ENCODE results near the gene PON3.
"Not testable (repeated sequence)": the region's sequence is repeated elsewhere in the genome, so short reads cannot be mapped to it uniquely, and the experiment has no call there.

Gene PON3

GRCh38 chr7:95411666-95412065, 15.5 kb upstream of the PON3 start:
- no peak for DNase-seq

- DNase-seq: no peak
Observed at GRCh38 chr7:95411036-95411435, 14.9 kb upstream of the PON3 start.

DNA sequence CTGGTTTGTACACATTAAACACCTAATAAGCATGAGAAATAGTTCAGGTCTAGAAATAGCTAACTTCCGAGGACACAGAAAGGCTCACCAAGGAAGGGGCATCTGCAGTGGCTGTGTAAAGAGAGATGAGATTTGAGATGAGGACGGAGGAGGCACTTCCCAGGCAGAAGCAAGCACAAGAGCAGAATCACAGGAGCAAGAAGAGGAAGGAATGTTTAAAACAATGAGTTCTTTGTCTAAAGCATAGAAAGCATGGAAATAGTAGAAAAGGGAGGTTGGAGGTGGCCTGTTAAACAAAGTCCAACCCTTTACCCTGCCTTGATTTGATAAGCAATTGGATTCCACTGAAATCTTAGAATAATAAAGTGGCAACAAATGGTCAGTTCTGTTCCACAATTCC, 11.6 kb upstream of the PON3 start:
- no peak for DNase-seq

DNA sequence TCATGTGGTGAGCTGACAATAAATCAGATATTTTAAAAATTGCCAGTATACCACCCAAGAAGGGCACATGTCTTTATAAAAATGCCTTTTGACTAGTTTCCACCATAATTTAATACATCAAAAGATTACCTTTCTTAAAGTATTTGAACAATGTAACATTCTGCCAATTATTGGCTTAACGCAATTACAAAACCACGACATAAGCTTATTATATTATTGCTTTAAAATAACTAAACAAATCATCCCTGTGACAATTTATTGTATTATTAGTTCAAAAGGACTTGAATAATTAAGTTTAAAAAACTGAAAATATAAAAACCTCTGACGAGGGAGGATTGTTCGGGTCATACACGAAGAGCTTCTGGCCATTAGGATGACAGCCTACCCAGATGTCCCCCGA, 9.6 kb upstream of the PON3 start:
- no peak for DNase-seq

DNA sequence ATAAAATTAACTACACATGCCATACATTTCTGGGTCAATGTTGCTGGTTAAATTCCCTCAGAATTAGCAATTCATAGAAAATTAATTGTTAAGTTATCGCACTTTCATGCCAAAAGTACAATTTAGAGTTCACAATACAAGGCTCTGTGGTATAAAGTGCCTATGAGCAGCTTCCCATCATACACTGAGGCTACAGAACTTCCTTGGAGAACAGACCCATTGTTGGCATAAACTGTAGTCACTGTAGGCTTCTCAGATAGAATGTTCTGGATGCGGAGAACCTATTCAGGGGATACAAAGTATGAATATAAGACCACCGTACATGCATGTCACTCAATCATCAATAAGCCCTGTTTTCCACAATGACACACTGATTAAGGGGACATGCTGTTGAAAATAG, 9.0 kb upstream of the PON3 start:
- DNase-seq: no peak

- no peak for DNase-seq
Observed at GRCh38 chr7:95404316-95404865, 8.2 kb upstream of the PON3 start.

DNA sequence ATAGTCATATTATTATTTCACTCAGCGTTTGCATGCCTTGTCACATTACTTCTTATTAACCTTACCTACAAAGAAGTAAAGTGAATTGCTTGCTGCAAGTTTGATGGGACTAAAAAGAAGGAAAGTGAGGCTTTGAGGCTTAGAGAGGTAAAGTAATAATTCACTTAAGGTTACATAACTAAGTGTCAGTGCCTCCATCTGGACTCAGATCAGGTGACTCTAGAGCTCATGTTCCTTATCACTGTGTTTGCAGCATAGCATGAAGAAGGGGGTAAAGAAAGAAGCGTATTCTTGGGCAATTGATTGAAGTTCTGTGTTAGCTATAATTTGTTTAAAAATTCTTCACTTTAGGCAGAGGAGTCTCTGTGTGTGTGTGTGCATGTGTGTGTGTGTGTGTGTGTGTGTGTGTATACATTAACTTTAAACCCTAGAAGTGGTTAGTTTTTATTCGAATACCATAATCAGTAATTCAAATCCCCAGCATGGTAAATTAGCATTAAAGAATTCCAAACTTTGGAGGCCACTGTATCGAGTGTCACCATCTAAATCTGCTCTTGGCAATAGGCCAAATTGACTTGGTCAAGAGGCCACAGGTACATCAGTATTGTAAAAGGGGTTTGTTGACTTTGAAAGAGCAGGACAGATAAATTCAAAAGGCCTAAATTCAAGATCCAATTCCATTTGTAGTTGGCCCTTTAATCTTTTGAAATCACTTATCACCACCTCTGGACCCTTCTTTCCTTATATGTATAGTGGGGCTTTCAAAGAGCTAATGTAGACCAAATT, 2.2 kb upstream of the PON3 start:
- peak; percentile 12 for DNase-seq

DNA sequence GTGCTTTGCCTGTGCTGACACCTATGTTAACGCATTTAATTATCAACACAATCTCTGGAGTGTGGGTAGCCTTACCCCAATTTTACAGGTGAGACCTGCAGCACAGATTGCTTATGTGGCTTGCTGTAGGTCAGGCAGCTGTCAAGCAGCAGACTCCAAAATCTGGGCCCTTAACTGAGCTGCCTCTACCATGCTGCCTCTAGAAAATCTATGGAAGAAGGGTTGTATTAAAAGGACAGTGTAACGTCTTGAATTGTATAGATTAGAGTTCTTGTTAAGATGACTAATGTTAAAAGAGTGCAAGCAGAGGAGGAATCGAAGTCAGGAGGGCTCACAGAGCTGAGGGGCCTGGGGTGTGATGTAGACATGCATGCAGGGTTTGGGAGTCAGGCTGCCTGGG, 1.2 kb upstream of the PON3 start:
- DNase-seq: no peak

- no peak for DNase-seq
Observed at GRCh38 chr7:95395755-95396135, 430 bp downstream of the PON3 start.

GRCh38 chr7:95394370-95394769, 1.8 kb downstream of the PON3 start:
- DNase-seq: no peak

- no peak for DNase-seq
Observed at GRCh38 chr7:95391761-95392160, 4.4 kb downstream of the PON3 start.

DNA sequence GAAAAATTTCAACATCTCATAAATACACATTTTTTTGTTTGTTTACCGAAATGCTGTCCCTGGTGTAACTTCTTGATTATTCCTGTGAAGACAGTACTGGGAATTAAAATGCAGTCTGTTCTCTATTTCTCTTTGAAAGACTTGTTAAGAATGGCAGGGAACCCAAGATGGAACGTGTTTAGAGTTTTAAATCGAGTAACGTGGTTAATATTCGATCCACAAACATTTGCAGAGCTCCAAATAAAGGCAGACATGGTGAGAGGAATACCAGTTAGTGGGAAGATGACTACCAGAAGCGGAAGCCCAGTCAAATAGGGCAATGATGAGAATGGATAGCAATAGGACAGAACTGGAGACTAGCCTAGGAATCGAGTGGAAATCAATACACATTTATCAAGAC, 6.7 kb downstream of the PON3 start:
- no peak for DNase-seq

DNA sequence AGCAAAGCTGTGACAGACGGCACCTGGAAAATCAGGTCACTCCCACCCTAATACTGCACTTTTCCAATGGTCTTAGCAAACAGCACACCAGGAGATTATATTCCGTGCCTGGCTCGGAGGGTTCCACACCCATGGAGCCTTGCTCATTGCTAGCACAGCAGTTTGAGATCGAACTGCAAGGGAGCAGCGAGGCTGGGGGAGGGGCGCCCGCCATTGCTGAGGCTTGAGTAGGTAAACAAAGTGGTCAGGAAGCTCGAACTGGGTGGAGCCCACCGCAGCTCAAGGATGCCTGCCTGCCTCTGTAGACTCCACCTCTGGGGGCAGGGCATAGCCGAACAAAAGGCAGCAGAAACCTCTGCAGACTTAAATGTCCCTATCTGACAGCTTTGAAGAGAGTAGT, 16.7 kb downstream of the PON3 start:
- not testable (repeated sequence) for DNase-seq

- no peak for DNase-seq
Observed at GRCh38 chr7:95376632-95377400, 19.4 kb downstream of the PON3 start.

DNA sequence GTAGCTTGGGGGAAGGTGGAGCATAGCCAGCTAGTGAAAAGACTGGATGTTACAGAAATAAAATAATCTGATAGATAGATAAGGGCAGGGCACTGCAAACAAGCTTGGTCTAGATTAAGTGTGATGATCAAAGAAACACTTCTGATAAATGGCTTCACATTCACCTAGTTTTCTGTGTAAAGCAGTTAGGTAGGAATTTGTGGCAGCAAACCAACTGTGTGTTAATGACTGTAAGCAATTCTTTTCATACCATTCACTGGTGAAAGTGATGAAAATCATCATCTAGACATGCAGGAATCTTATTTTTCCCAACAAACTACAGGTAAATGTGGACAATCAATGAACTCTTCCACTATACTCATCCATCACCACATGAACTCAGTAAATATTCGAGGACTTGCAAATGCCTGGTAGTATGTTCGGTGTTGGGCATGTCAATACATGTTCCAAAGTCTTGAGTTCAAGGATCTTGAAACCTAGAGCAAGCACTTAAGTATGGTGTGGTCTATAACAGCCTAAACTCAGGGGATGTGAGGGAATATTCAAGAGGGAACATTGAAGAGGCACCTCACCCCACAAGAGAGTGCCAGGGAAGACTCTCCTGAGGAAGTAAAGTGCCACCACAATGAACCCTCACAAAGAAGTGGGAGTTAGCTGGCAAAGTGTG, 20.5 kb downstream of the PON3 start:
- DNase-seq: no peak

- DNase-seq: no peak
Observed at GRCh38 chr7:95373323-95373722, 22.9 kb downstream of the PON3 start.

- DNase-seq: no peak
Observed at GRCh38 chr7:95368235-95368634, 27.9 kb downstream of the PON3 start.

DNA sequence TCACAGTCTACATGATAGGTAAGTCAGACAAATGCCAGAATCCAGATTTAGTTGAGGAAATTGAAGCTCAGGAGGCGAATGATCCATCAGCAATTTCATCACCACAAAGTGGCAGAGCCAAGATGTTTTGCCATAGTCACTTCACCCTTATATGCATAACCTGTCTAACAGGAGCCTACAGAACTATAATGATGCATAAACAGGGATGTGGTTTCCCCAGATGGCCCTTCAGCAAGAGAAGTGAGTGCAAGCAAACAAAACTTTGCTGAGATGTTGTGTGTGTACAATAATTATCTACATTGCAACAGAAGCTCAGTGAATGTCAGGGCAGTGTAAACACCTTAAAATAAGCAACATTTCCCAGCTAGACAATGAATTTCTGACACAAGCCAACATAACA, 28.6 kb downstream of the PON3 start:
- no peak for DNase-seq

GRCh38 chr7:95365151-95365550, 31.0 kb downstream of the PON3 start:
- no peak for DNase-seq

- DNase-seq: no peak
Observed at GRCh38 chr7:95357623-95358022, 38.6 kb downstream of the PON3 start.

DNA sequence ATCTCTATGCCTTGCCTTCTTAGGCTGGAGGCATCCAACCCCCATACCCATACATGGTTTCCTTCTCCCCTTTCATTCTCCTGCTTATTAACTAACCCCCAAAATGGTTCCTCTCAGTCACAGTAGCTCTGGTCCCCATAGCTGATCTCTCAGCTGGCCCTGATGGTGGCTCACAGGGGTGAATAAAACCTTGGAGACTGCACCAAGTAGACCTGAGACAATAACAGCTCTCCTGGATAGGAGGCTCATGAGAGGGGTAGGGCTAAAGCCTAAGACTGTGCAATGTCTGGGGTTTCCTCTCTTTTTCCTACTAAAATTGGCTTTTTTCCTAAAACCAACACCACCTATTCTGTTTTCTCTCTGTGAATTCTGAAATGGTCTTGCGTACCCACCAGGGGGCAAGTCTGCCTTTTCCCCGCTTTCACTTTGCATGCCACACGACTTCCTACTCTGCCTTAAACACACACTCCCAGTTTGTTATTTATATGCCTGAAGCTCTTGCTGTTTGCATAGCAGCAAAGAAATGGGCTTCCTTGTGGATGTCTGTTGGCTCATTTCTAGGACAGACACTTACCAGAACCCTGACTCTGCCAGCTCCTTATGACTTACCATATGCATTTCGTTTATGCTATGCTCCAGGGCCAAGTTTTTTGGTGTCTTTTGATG, 53.4 kb downstream of the PON3 start:
- DNase-seq: no peak

DNA sequence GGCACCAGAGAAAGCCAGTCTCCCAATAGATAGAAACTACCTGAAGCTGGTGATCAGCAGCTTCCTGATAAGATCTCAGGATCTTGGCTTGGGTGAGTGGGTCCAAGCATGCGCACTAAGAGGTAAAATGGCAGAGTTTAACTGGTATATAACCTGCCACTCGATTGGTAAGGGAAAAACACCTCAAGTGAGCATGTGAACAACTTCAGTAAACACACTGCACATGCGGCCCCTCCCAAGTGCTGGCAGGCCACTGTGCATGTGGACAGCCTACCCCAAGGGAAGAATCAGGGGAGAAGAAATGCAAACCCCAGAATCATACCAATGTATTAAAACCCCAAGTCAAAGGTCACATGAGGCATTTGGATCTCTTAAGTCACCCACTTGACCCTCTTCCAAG, 54.1 kb downstream of the PON3 start:
- no peak for DNase-seq

DNA sequence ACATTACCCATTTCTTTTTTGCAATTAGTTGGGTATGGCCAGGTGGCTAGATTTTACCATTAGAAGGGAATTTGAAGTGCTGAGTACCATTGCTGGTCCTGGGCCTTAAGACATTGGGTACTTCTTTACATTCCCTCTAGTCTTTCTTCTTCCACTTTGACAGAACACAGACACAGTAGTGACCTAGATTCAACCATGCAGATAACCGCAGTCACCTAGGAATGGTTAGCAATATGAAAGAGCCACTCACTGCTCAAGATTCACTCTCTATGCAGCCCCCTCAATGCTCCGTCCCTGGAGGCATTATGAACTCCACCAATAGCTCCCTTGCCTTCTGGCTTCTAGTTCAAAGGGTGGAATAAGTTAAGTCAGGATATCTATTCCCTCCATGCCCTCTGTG, 55.7 kb downstream of the PON3 start:
- no peak for DNase-seq
